ENCODE measurements around the gene RTEL1.

DNA sequence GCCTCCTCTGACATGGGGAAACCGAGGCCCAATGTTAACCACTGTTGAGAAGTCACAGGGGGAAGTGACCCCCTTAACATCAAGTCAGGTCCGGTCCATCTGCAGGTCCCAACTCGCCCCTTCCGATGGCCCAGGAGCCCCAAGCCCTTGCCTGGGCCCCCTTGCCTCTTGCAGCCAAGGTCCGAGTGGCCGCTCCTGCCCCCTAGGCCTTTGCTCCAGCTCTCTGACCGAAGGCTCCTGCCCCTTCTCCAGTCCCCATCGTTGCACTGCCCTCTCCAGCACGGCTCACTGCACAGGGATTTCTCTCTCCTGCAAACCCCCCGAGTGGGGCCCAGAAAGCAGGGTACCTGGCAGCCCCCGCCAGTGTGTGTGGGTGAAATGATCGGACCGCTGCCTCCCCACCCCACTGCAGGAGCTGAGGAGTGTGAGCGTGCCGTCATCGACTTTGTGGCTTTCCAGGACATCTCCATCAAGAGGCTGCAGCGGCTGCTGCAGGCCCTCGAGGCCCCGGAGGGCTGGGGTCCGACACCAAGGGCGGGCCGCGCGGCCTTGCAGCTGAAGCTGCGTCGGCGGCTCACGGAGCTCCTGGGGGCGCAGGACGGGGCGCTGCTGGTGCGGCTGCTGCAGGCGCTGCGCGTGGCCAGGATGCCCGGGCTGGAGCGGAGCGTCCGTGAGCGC is 39.9 kb downstream of the RTEL1 start:
- TF ChIP-seq, protein P1, sequence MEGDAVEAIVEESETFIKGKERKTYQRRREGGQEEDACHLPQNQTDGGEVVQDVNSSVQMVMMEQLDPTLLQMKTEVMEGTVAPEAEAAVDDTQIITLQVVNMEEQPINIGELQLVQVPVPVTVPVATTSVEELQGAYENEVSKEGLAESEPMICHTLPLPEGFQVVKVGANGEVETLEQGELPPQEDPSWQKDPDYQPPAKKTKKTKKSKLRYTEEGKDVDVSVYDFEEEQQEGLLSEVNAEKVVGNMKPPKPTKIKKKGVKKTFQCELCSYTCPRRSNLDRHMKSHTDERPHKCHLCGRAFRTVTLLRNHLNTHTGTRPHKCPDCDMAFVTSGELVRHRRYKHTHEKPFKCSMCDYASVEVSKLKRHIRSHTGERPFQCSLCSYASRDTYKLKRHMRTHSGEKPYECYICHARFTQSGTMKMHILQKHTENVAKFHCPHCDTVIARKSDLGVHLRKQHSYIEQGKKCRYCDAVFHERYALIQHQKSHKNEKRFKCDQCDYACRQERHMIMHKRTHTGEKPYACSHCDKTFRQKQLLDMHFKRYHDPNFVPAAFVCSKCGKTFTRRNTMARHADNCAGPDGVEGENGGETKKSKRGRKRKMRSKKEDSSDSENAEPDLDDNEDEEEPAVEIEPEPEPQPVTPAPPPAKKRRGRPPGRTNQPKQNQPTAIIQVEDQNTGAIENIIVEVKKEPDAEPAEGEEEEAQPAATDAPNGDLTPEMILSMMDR (IDR thresholded peaks at IDR 0.05) = no peak
- TF ChIP-seq POLR2AphosphoS5 (IDR thresholded peaks at IDR 0.05; ENCODE audit: low read depth, low read length) (no peak), SIN3A (IDR thresholded peaks at IDR 0.05; ENCODE audit: borderline replicate concordance, insufficient read depth, low read depth, low read length) (no peak)
- TF ChIP-seq, protein P2, sequence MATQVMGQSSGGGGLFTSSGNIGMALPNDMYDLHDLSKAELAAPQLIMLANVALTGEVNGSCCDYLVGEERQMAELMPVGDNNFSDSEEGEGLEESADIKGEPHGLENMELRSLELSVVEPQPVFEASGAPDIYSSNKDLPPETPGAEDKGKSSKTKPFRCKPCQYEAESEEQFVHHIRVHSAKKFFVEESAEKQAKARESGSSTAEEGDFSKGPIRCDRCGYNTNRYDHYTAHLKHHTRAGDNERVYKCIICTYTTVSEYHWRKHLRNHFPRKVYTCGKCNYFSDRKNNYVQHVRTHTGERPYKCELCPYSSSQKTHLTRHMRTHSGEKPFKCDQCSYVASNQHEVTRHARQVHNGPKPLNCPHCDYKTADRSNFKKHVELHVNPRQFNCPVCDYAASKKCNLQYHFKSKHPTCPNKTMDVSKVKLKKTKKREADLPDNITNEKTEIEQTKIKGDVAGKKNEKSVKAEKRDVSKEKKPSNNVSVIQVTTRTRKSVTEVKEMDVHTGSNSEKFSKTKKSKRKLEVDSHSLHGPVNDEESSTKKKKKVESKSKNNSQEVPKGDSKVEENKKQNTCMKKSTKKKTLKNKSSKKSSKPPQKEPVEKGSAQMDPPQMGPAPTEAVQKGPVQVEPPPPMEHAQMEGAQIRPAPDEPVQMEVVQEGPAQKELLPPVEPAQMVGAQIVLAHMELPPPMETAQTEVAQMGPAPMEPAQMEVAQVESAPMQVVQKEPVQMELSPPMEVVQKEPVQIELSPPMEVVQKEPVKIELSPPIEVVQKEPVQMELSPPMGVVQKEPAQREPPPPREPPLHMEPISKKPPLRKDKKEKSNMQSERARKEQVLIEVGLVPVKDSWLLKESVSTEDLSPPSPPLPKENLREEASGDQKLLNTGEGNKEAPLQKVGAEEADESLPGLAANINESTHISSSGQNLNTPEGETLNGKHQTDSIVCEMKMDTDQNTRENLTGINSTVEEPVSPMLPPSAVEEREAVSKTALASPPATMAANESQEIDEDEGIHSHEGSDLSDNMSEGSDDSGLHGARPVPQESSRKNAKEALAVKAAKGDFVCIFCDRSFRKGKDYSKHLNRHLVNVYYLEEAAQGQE (IDR thresholded peaks at IDR 0.05; ENCODE audit: insufficient read depth in 1 of 2, low read depth in 2 of 2, low read length in 1 of 2) = no peak

Data from Panc1 (cell line).